AG09319 (cell line): ENCODE measurements around the gene DYNLRB1.

Experiments used
- DNase-seq: peaks from one replicate; pipeline ENCODE4 v3.0.0-alpha.2; 2010; ENCODE audit warnings: low read depth; ENCODE audit errors: extremely low read depth
- TF ChIP-seq, protein P1 (sequence below): IDR thresholded peaks from 2 replicates; pipeline ENCODE4 v1.5.1; 2011; ENCODE audit warnings: low read depth, mild to moderate bottlenecking, inconsistent platforms, low read length, moderate library complexity

The DYNLRB1 gene

DNA sequence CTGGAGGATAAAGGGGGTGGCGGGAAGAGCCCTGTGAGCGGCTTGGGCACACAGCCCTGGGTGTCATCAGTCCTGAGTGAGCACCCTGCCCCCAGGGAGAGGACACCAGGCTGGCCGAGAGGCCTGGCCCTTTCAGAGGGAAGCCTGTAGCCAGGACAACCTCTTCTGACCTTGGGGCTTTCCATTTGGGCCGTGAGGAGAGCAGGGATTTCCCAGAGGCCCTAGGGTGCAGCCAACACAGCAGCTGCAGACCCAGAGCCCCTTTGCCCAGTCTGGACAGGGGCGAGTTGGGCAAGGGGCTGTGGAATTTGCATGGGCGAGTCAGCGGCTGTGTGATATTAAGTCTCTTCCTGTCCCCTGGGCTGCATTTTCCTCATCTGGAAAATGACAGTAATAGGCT lies 48.6 kb downstream of the DYNLRB1 start:
- no peak for DNase-seq
- TF ChIP-seq, protein P1, sequence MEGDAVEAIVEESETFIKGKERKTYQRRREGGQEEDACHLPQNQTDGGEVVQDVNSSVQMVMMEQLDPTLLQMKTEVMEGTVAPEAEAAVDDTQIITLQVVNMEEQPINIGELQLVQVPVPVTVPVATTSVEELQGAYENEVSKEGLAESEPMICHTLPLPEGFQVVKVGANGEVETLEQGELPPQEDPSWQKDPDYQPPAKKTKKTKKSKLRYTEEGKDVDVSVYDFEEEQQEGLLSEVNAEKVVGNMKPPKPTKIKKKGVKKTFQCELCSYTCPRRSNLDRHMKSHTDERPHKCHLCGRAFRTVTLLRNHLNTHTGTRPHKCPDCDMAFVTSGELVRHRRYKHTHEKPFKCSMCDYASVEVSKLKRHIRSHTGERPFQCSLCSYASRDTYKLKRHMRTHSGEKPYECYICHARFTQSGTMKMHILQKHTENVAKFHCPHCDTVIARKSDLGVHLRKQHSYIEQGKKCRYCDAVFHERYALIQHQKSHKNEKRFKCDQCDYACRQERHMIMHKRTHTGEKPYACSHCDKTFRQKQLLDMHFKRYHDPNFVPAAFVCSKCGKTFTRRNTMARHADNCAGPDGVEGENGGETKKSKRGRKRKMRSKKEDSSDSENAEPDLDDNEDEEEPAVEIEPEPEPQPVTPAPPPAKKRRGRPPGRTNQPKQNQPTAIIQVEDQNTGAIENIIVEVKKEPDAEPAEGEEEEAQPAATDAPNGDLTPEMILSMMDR = no peak

DNA sequence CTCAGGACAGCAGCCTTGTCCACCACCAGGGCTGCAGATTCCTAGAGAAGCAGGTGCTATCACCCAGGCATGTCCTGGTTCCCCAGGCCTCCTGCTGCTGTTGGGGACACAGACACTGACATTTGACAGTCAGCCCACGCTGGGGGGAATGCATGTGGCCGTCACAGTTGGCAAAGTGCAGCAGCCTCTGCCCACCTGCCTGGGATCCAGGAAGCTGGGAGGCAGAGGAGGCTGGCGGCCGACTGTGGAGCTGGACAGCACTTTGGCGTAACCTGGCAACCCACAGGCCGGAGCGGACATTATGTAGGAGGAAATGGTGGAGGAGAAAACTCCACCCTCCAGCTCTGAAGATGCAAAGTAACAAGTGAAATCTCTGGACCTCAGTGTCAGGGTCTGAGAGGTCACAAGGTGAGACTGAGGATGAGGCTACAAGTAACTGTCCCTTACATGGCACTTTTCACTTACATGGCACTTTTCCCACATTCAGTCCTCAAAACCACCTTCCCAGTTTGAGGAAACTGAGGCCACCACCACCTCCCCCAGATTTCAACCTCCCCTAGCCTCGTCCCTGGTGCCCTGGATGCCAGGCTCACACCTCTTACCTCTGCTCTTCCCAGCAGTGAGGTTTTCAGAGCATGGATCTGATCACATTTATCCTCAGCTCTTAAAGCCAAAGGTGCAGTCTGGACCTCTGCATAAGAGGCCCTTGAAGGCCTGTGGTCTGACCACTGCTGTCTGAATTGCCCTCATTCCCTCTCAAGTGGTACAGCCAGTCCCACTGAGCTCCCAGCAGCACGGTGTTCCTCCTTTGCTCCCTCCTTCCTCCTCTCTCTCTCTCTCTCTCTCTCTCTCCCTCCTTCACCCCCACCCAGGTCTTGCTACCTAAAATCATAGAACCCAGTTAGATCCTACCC lies 51.0 kb downstream of the DYNLRB1 start:
- DNase-seq = no peak

DNA sequence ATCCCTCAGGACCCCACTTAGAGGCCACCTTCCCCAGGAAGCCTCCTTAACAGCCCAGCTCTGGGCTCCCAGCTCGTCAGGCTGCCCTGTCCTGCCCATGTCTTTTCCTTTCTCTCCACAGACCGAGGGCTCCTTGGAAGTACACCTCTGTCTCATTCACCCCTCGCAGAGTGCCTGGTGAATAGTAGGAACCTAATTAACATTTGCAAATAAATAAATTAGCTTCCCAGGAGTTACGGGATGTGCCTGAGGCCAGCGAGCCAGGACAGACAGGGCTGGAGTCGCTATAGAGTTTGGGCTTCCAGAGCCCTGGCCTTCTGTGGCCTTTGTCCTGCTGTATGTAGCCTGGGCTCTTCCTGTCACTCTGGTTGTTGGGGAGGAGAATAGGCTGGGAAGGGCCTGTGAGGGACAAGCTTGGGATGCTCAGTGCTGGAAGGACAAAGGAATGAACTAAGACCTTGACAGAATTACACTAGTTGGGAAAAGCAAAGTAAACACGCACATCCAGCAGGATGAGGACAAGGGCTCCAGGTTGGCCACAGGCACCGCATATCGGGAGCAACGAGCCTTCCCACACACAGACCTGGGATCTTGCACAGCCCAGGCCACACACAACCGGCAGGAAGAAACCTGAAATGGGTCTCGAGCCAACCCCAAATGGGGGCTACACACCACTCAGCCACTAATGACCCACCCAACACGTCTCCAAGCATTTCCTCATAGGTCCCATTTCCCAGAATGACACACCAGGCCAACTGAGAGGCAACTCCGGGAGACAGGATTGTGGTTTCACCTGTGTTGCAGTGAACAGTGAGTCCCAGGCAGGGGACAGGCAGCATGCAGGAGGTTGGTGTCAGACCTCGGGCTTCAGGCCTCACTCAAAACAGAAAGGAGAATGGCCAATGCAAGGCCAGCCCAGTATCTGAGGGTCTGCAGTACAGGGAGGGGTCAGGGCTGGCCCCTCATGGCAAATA lies 52.0 kb downstream of the DYNLRB1 start:
- TF ChIP-seq, protein P1 = no peak

More for the DNA sequence above, 51.0 kb downstream of the DYNLRB1 start:
- TF ChIP-seq, protein P1 = no peak

DNA sequence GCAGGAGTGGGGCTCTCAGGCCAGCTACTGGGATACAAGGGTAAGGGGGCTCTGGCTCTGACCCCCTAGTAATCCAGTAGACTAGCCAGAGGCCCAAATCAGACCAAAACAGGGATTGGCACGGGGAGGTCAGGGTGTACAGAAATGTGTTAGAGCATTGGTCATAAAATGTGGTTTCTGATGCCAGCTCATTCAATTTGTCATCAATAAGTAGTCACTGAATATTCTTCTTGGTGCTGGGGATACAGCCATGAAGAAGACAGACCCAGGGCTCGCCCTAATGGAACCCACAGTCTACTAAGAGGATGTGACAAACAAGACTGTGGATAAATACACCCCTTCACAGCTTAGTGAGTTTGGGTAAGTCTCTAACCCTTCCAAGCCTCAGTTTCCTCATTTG lies 53.4 kb downstream of the DYNLRB1 start:
- TF ChIP-seq, protein P1 = no peak
- no peak for DNase-seq

More for the DNA sequence above, 52.0 kb downstream of the DYNLRB1 start:
- no peak for DNase-seq

DNA sequence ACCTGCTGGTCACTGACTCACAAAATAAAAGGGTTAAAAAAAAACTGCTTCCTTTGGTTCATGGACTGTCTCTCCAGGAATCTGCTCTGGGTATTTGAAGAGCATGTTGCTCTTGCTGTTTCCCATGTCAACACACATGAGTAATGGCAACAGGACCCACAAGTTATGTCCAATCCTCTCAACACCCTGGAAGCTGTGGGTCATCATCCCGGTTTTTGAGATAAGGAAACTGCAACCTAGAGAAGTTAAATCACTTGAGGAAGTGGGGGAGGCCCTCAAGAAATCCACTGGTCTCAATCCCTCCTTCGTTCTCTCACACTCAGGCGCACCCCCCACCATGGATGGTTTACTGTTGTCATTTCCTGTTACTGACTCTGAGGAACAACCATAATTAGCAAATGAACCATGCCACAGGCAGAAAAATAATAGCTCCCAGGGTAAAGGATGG lies 54.7 kb downstream of the DYNLRB1 start:
- DNase-seq = no peak
- TF ChIP-seq, protein P1 = no peak

DNA sequence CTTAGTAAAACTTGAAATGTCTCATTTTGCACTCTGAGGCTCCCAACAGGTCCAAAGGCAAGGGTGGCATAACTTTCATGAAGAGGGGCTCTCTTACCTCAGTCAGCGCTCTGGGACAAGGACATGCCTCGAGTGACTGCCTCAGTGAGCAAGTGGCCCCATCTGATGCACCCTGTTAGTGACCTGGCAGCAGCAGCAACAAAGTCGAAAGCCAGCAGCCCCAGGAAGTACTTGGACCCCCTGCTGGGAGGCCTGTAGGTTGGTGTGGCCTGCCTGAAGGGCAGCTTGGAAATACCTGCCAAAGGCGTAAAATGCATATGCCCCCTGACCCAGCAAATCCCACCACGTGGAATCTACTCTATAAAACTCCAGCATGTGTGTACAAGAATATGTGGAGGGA lies 55.5 kb downstream of the DYNLRB1 start:
- DNase-seq = no peak
- TF ChIP-seq, protein P1 = no peak
